Tibial artery (tissue), 4 donors: ENCODE measurements around the gene TTC19.

Experiments used
- DNase-seq, 2 donors: peaks; one replicate each; pipeline ENCODE4 v3.0.0-alpha.2; 2019
- H3K27ac ChIP-seq, 2 donors: fragments of 200-600 bp; sonication (generic) in 1 of 2; 1 replicate in 1 of 2; 2 replicates in 1 of 2; pipeline ENCODE4 v1.5.1; 2018 to 2019; ENCODE audit warnings: mild to moderate bottlenecking in 1 of 2
- H3K27me3 ChIP-seq, 2 donors: fragments of 200-600 bp; sonication (generic) in 1 of 2; one replicate each; pipeline versions ENCODE4 v1.5.1 to v1.6.0; 2016 to 2019
- H3K36me3 ChIP-seq, 3 donors: fragments of 200-600 bp; sonication (generic) in 2 of 3; one replicate each; pipeline ENCODE4 v1.5.1; 2016 to 2019; ENCODE audit warnings: mild to moderate bottlenecking in 2 of 3
- H3K4me1 ChIP-seq, 4 donors: fragments of 200-600 bp; sonication (generic) in 2 of 4; 1 replicate in 3 of 4; 2 replicates in 1 of 4; pipeline ENCODE4 v1.5.1; 2016 to 2019
- H3K4me3 ChIP-seq, 2 donors: fragments of 200-600 bp; sonication (generic) in 1 of 2; 1 replicate in 1 of 2; 2 replicates in 1 of 2; pipeline ENCODE4 v1.5.1; 2018 to 2019; ENCODE audit warnings: mild to moderate bottlenecking in 2 of 2
- H3K9me3 ChIP-seq, 3 donors: fragments of 200-600 bp; sonication (generic) in 1 of 3; one replicate each; pipeline ENCODE4 v1.5.1; 2016 to 2019
- CTCF ChIP-seq, 2 experiments: fragments of 200-600 bp in 1 of 2; fragments of 450-650 bp in 1 of 2; IDR thresholded peaks; one replicate each; pipeline ENCODE4 v1.5.1; 2017 to 2019; ENCODE audit warnings: antibody characterized with exemption in 2 of 2, mild to moderate bottlenecking in 1 of 2, moderate library complexity in 1 of 2
- intact Hi-C: fragments of 100-400 bp; cut with DNase I; formaldehyde crosslinking; loops from one replicate; pipeline ENCODE4 v1.15.0; 2023; ENCODE audit warnings: low total_unique reads

TTC19 gene

GRCh38 chr17:15970500-15970899, 29.1 kb upstream of the TTC19 start:
- no peak for TF ChIP-seq CTCF (IDR thresholded peaks at IDR 0.05)
- Histone ChIP-seq H3K4me3 (no peak overlapping the region), H3K27ac (no peak overlapping the region), H3K4me1 (no peaks in the 10 kb centered on the region), H3K27me3 (peaks cover 0 to 2% of the 10 kb centered on the region in 2 donors), H3K36me3 (peaks cover 0 to 12% (median 9%) of the 10 kb centered on the region in 3 donors), H3K9me3 (no peaks in the 10 kb centered on the region)
- no peak for DNase-seq
- intact Hi-C loops: no loop called here

- peaks cover 0 to 2% of the 10 kb centered on the region in 2 donors for H3K27me3 ChIP-seq
- H3K4me3 ChIP-seq: no peak overlapping the region
- no peaks in the 10 kb centered on the region for H3K4me1 ChIP-seq
- peaks cover 1 to 12% (median 11%) of the 10 kb centered on the region in 3 donors for H3K36me3 ChIP-seq
- no peaks in the 10 kb centered on the region for H3K9me3 ChIP-seq
- TF ChIP-seq CTCF (IDR thresholded peaks at IDR 0.05): no peak
- intact Hi-C loops: no loop called here
- DNase-seq: no peak
- H3K27ac ChIP-seq: no peak overlapping the region
These were observed 28.4 kb upstream of the TTC19 start for GRCh38 chr17:15971098-15971678.

GRCh38 chr17:15971882-15972281, 27.7 kb upstream of the TTC19 start:
- no peaks in the 10 kb centered on the region for H3K9me3 ChIP-seq
- no peak overlapping the region for H3K4me3 ChIP-seq
- intact Hi-C loops: no loop called here
- H3K36me3 ChIP-seq: peaks cover 8 to 19% (median 18%) of the 10 kb centered on the region in 3 donors
- TF ChIP-seq CTCF (IDR thresholded peaks at IDR 0.05): no peak
- peaks cover 0 to 2% of the 10 kb centered on the region in 2 donors for H3K27me3 ChIP-seq
- DNase-seq: no peak
- H3K27ac ChIP-seq: no peak overlapping the region
- no peaks in the 10 kb centered on the region for H3K4me1 ChIP-seq

GRCh38 chr17:15972497-15972951, 27.1 kb upstream of the TTC19 start:
- intact Hi-C loops: no loop called here
- Histone ChIP-seq H3K9me3 (no peaks in the 10 kb centered on the region), H3K27me3 (peaks cover 0 to 2% of the 10 kb centered on the region in 2 donors), H3K27ac (no peak overlapping the region), H3K36me3 (peaks cover 10 to 26% (median 24%) of the 10 kb centered on the region in 3 donors), H3K4me3 (no peak overlapping the region), H3K4me1 (no peaks in the 10 kb centered on the region)
- no peak for TF ChIP-seq CTCF (IDR thresholded peaks at IDR 0.05)
- DNase-seq: no peak

GRCh38 chr17:15973016-15973415, 26.6 kb upstream of the TTC19 start:
- H3K36me3 ChIP-seq: peaks cover 10 to 31% (median 29%) of the 10 kb centered on the region in 3 donors
- H3K4me1 ChIP-seq: no peaks in the 10 kb centered on the region
- H3K4me3 ChIP-seq: no peak overlapping the region
- H3K27me3 ChIP-seq: peaks cover 0 to 2% of the 10 kb centered on the region in 2 donors
- intact Hi-C loops: no loop called here
- TF ChIP-seq CTCF (IDR thresholded peaks at IDR 0.05): no peak
- H3K9me3 ChIP-seq: no peaks in the 10 kb centered on the region
- H3K27ac ChIP-seq: no peak overlapping the region
- no peak for DNase-seq
